A549 (cell line): Measurements from ENCODE around the gene TRIOBP. TPM values are rescaled to one million over a fixed set of nuclear protein-coding genes. Genes with fewer than 3 reads are reported as not detected.
A peak's percentile ranks its signal among the peaks of the same experiment; 100 is the strongest.

ENCODE experiments used
- ATAC-seq, 2 experiments: fragments of 200-7000 bp in 1 of 2; fragments of >200 bp in 1 of 2; cut with Nextera tagmentation in 1 of 2; cut with Tn5 transposase in 1 of 2; 3 replicates each; pipeline versions ENCODE4 v1.8.0 to v1.9.1; 2018 to 2020; ENCODE audit warnings: mild to moderate bottlenecking in 1 of 2, moderate library complexity in 1 of 2
- CTCF ChIA-PET: fragments of 300-600 bp; sonication (Branson Sonifier 250); formaldehyde crosslinking; extraction: SDS; loops from one replicate; lab custom pipeline; 2021; ENCODE audit warnings: antibody characterized with exemption, inconsistent platforms; lab: Yijun Ruan, JAX
- POLR2A ChIA-PET: fragments of 350-600 bp; formaldehyde crosslinking; extraction: SDS; loops from one replicate; lab custom pipeline; 2021; ENCODE audit warnings: antibody characterized with exemption, inconsistent platforms; lab: Yijun Ruan, JAX
- DNase-seq, 2 experiments: peaks; one replicate each; pipeline versions ENCODE4 v3.0.0 to v3.0.0-alpha.2; 2011 to 2016; ENCODE audit warnings: low read depth in 1 of 2, low spot score in 1 of 2
- FAIRE-seq: peaks from 2 replicates; lab custom pipeline; 2011; peaks lifted over from hg19 to GRCh38; lab: Jason Lieb, UNC
- H3K27ac ChIP-seq, 2 experiments: fragments of >200 bp; sonication (Bioruptor Twin); formaldehyde crosslinking; 3 replicates each; pipeline ENCODE4 v1.5.1; 2016 to 2017
- H3K4me1 ChIP-seq: fragments of >200 bp; sonication (Bioruptor Twin); formaldehyde crosslinking; 3 replicates; pipeline ENCODE4 v1.6.1; 2016
- H3K4me2 ChIP-seq: fragments of >200 bp; sonication (Bioruptor Twin); formaldehyde crosslinking; 3 replicates; pipeline ENCODE4 v1.6.1; 2016
- H3K4me3 ChIP-seq: fragments of >200 bp; sonication (Bioruptor Twin); formaldehyde crosslinking; 3 replicates; pipeline ENCODE4 v1.5.1; 2016
- H3K9me3 ChIP-seq: fragments of >200 bp; sonication (Bioruptor Twin); formaldehyde crosslinking; 3 replicates; pipeline ENCODE4 v1.6.1; 2016
- BCL3 ChIP-seq: fragments of >200 bp; sonication (Bioruptor Twin); formaldehyde crosslinking; IDR thresholded peaks from 3 replicates; pipeline ENCODE4 v1.6.1; 2016
- BHLHE40 ChIP-seq: IDR thresholded peaks from 2 replicates; pipeline ENCODE4 v1.6.1; 2012; ENCODE audit warnings: low read depth, low read length, inconsistent platforms
- CBX8 ChIP-seq: fragments of 200-600 bp; sonication (generic); IDR thresholded peaks from 2 replicates; pipeline ENCODE4 v1.6.1; 2016
- EP300 ChIP-seq, 2 experiments: fragments of >200 bp; sonication (Bioruptor Twin); formaldehyde crosslinking; IDR thresholded peaks; 2 replicates in 1 of 2; 3 replicates in 1 of 2; pipeline ENCODE4 v1.6.1; 2016 to 2017
- ESRRA ChIP-seq: fragments of 150-350 bp; IDR thresholded peaks from 2 replicates; pipeline ENCODE4 v1.6.1; 2014; ENCODE audit warnings: mild to moderate bottlenecking, low read length, borderline replicate concordance
- FOXS1 ChIP-seq: fragments of 250-450 bp; sonication (Bioruptor Pico); IDR thresholded peaks from 2 replicates; pipeline ENCODE4 v1.5.0; 2020; ENCODE audit warnings: mild to moderate bottlenecking, moderate library complexity
- HDAC2 ChIP-seq: fragments of 200-600 bp; sonication (generic); IDR thresholded peaks from 2 replicates; pipeline ENCODE4 v1.6.1; 2016
- HES2 ChIP-seq: fragments of >200 bp; sonication (Bioruptor Twin); formaldehyde crosslinking; IDR thresholded peaks from 2 replicates; pipeline ENCODE4 v1.6.1; 2016
- HEYL ChIP-seq: fragments of 250-450 bp; sonication (Bioruptor Pico); IDR thresholded peaks from 2 replicates; pipeline ENCODE4 v1.8.0; 2021; ENCODE audit warnings: mild to moderate bottlenecking, moderate library complexity
- HOXA7 ChIP-seq: fragments of 250-450 bp; sonication (Bioruptor Pico); IDR thresholded peaks from 2 replicates; pipeline ENCODE4 v1.5.0; 2020; ENCODE audit warnings: mild to moderate bottlenecking, moderate library complexity
- HOXB13 ChIP-seq: fragments of 250-450 bp; sonication (Bioruptor Pico); IDR thresholded peaks from 2 replicates; pipeline ENCODE4 v1.5.0; 2020; ENCODE audit warnings: low read depth, mild to moderate bottlenecking, moderate library complexity
- JUN ChIP-seq, 2 experiments: fragments of >200 bp; sonication (Bioruptor Twin); formaldehyde crosslinking; IDR thresholded peaks; 2 replicates in 1 of 2; 3 replicates in 1 of 2; pipeline ENCODE4 v1.6.1; 2016 to 2017
- JUNB ChIP-seq: fragments of >200 bp; sonication (Bioruptor Twin); formaldehyde crosslinking; IDR thresholded peaks from 2 replicates; pipeline ENCODE4 v1.6.1; 2016
- KDM5A ChIP-seq: fragments of 200-600 bp; sonication (generic); IDR thresholded peaks from 2 replicates; pipeline ENCODE4 v1.6.1; 2016; ENCODE audit warnings: antibody characterized with exemption, mild to moderate bottlenecking
- MAFK ChIP-seq: fragments of 450-650 bp; IDR thresholded peaks from 2 replicates; pipeline ENCODE4 v1.6.1; 2014; ENCODE audit not compliant: partially characterized antibody
- MAX ChIP-seq: IDR thresholded peaks from 2 replicates; pipeline ENCODE4 v1.6.1; 2012
- MAZ ChIP-seq: fragments of 150-350 bp; IDR thresholded peaks from 2 replicates; pipeline ENCODE4 v1.6.1; 2014; ENCODE audit warnings: antibody characterized with exemption, low read depth, low read length, borderline replicate concordance
- NPAS2 ChIP-seq: fragments of 250-450 bp; sonication (Bioruptor Pico); IDR thresholded peaks from 2 replicates; pipeline ENCODE4 v1.8.0; 2022; ENCODE audit warnings: mild to moderate bottlenecking, moderate library complexity, borderline replicate concordance
- NR3C1 ChIP-seq: fragments of >200 bp; sonication (Bioruptor Twin); formaldehyde crosslinking; IDR thresholded peaks from 3 replicates; pipeline ENCODE4 v1.6.1; 2017
- POLR2AphosphoS2 ChIP-seq: conservative IDR thresholded peaks from 2 replicates; pipeline ENCODE4 v1.6.1; 2012; ENCODE audit warnings: low read length, improper control_type of control experiment, inconsistent platforms
- RAD21 ChIP-seq, 2 experiments: fragments of >200 bp in 1 of 2; sonication (Bioruptor Twin) in 1 of 2; formaldehyde crosslinking in 1 of 2; IDR thresholded peaks in 1 of 2; conservative IDR thresholded peaks in 1 of 2; 2 replicates in 1 of 2; 3 replicates in 1 of 2; pipeline ENCODE4 v1.6.1; 2012 to 2018; ENCODE audit warnings: inconsistent platforms in 1 of 2
- REST ChIP-seq: fragments of 200-600 bp; sonication (generic); IDR thresholded peaks from 2 replicates; pipeline ENCODE4 v1.6.1; 2016; ENCODE audit warnings: antibody characterized with exemption, mild to moderate bottlenecking, moderate library complexity
- RFX5 ChIP-seq: fragments of 450-650 bp; IDR thresholded peaks from 2 replicates; pipeline ENCODE4 v1.7.1; 2014; ENCODE audit warnings: antibody characterized with exemption, mild to moderate bottlenecking, moderate library complexity
- TFCP2L1 ChIP-seq: fragments of 250-450 bp; sonication (Bioruptor Pico); IDR thresholded peaks from 2 replicates; pipeline ENCODE4 v1.5.0; 2021; ENCODE audit warnings: mild to moderate bottlenecking
- USF2 ChIP-seq: fragments of 450-650 bp; IDR thresholded peaks from 2 replicates; pipeline ENCODE4 v1.6.1; 2014; ENCODE audit warnings: antibody characterized with exemption
- ZC3H11A ChIP-seq: fragments of 450-650 bp; IDR thresholded peaks from 2 replicates; pipeline ENCODE4 v1.6.1; 2014; ENCODE audit warnings: antibody characterized with exemption, mild to moderate bottlenecking
- WGBS: methylation state at CpG from one replicate; pipeline ENCODE4 v1.1.6; 2017; ENCODE audit errors: missing lambda C conversion rate; 5-methylcytosine and 5-hydroxymethylcytosine counted together
- polyA plus RNA-seq, 4 experiments: library from polyadenylated mRNA; depleted of rRNA in 3 of 4; stranded (reverse); fragments of >200 nt; fragmentation: RNase III in 1 of 4; extraction: RNeasy Plus Mini Kit Qiagen cat#74134 plus additional on column Dnase treatment in 1 of 4; gene quantifications; 2 replicates in 3 of 4; 3 replicates in 1 of 4; pipeline ENCODE4 v1.2.3, GENCODE V29; 2011 to 2017

Gene TRIOBP
- polyA plus RNA-seq, 2 of the 4 experiments (the other 2 are of a cell fraction), result 15.7 to 26.0 TPM

GRCh38 chr22:37781434-37782059 is 84.7 kb downstream of the TRIOBP start (continued):
- TF ChIP-seq ZC3H11A (no peak), HES2 (no peak), RAD21 (conservative IDR thresholded peaks at IDR 0.05 in 1 of 2, IDR thresholded peaks at IDR 0.05 in 1 of 2) (peak; percentile 17 to 33; a peak in 2 of 5 replicates), NPAS2 (CRISPR knock-in tag) (no peak), FOXS1 (CRISPR knock-in tag) (no peak), KDM5A (no peak), NR3C1 (no peak), HOXA7 (CRISPR knock-in tag) (no peak), JUN (IDR thresholded peaks at IDR 0.05) (no peak), MAX (no peak)

- Histone ChIP-seq H3K4me3 (no peak overlapping the region), H3K27ac (no peak overlapping the region), H3K9me3 (no peaks in the 10 kb centered on the region), H3K4me1 (peaks cover 13% of the 10 kb centered on the region), H3K4me2 (no peak overlapping the region)
- CTCF ChIA-PET, result interaction anchor here (0.9 to 4.9 kb wide), 8 partner anchors 10 to 244 kb away, joined by 3 to 24 read pairs (median 4); no protein-coding TSS in a partner anchor
- 0 out of 6 replicates have a peak, but pooled peaks of 1 of the 2 experiments have one; percentile 14 for ATAC-seq
- no peak for DNase-seq
- no peak for FAIRE-seq
- WGBS, result 61% methylated on average over 12 of the region's 18 CpGs
- TF ChIP-seq BHLHE40, result no peak
- TF ChIP-seq BCL3, result no peak
- TF ChIP-seq MAFK, result no peak
- TF ChIP-seq MAX, result no peak
- TF ChIP-seq POLR2AphosphoS2, result no peak
- no peak for TF ChIP-seq REST
- no peak for TF ChIP-seq ESRRA
- no peak for TF ChIP-seq HOXA7 (CRISPR knock-in tag)
- no peak for TF ChIP-seq TFCP2L1 (CRISPR knock-in tag)
- no peak for TF ChIP-seq CBX8
- TF ChIP-seq EP300 (IDR thresholded peaks at IDR 0.05), result no peak
- no peak for TF ChIP-seq MAZ
- TF ChIP-seq JUNB, result no peak
- no peak for TF ChIP-seq USF2
- no peak for TF ChIP-seq HDAC2
- no peak for TF ChIP-seq HEYL
- no peak for TF ChIP-seq RAD21 (conservative IDR thresholded peaks at IDR 0.05 in 1 of 2, IDR thresholded peaks at IDR 0.05 in 1 of 2)
- TF ChIP-seq RFX5, result no peak
- no peak for TF ChIP-seq HOXB13 (CRISPR knock-in tag)
- POLR2A ChIA-PET, result interaction anchor here (0.8 to 1.2 kb wide), 2 partner anchors 21 to 30 kb away, joined by 3 to 5 read pairs; no protein-coding TSS in a partner anchor
Measured at GRCh38 chr22:37782340-37783168, 85.7 kb downstream of the TRIOBP start.
